Measurements from ENCODE around the gene ELOF1. TPM values are rescaled to one million over a fixed set of nuclear protein-coding genes. Genes with fewer than 3 reads are reported as not detected.
A peak's percentile ranks its signal among the peaks of the same experiment; 100 is the strongest.

ELOF1 gene
- total and polyA plus RNA-seq, 5 donors, result 35.2 to 54.9 (median 43.8) TPM

- intact Hi-C loops (cut with DNase I), result no loop called here
- Histone ChIP-seq H3K27ac (ENCODE audit: low read length) (peak overlapping the region; percentile 80), H3K27me3 (ENCODE audit: control insufficient read depth, insufficient read depth) (no peaks in the 10 kb centered on the region), H3K4me1 (ENCODE audit: control insufficient read depth, insufficient read depth, low read length) (no peaks in the 10 kb centered on the region), H3K4me3 (ENCODE audit: low read length) (peak overlapping the region; percentile 77), H3K9me3 (ENCODE audit: control insufficient read depth, low read length) (no peaks in the 10 kb centered on the region)
- peak; percentile 95 to 96 for ATAC-seq
- peak; percentile 98 to 99 (median 99) for DNase-seq
- under 1% methylated on average over 33 of the region's 33 CpGs for WGBS
Measured at GRCh38 chr19:11505032-11505503, 54.0 kb downstream of the ELOF1 start.

GRCh38 chr19:11504502-11505031 lies 54.5 kb downstream of the ELOF1 start:
- DNase-seq (no peak), ATAC-seq (no peak)
- H3K27me3 ChIP-seq (ENCODE audit: control insufficient read depth, insufficient read depth), result no peaks in the 10 kb centered on the region
- H3K4me1 ChIP-seq (ENCODE audit: control insufficient read depth, insufficient read depth, low read length), result no peaks in the 10 kb centered on the region
- H3K4me3 ChIP-seq (ENCODE audit: low read length), result peak overlapping the region; percentile 31
- intact Hi-C loops (cut with DNase I), result no loop called here
- 48% methylated on average over 7 of the region's 7 CpGs for WGBS
- no peaks in the 10 kb centered on the region for H3K9me3 ChIP-seq (ENCODE audit: control insufficient read depth, low read length)
- peak overlapping the region; percentile 31 for H3K27ac ChIP-seq (ENCODE audit: low read length)

Other genes with a start within 250 kb of the ELOF1 start
- gene RAB3D, start 219.6 kb downstream of the ELOF1 start, total RNA-seq, result 10 to 100 TPM; 12.2 to 12.7 (median 12.3) TPM
- 4.1 TPM for gene RAB3D, start 219.6 kb downstream of the ELOF1 start, polyA plus RNA-seq
- gene TMEM205, start 213.0 kb downstream of the ELOF1 start, total RNA-seq, result 100 to 1,000 TPM in 2 of 4 donors, 10 to 100 TPM in 2; 92.9 to 105 (median 98.1) TPM
- 149 TPM for gene TMEM205, start 213.0 kb downstream of the ELOF1 start, polyA plus RNA-seq
- gene CCDC159, start 212.7 kb downstream of the ELOF1 start, total RNA-seq, result 10 to 100 TPM; 16.7 to 26.5 (median 24.9) TPM
- gene CCDC159, start 212.7 kb downstream of the ELOF1 start, polyA plus RNA-seq, result 34.2 TPM
- 10 to 100 TPM; 23.2 to 32.1 (median 26.3) TPM for gene PLPPR2, start 203.8 kb downstream of the ELOF1 start, total RNA-seq
- 19.7 TPM for gene PLPPR2, start 203.8 kb downstream of the ELOF1 start, polyA plus RNA-seq
- 1 to 10 TPM; 1.0 to 1.9 (median 1.3) TPM for gene SWSAP1, start 184.6 kb downstream of the ELOF1 start, total RNA-seq
- gene SWSAP1, start 184.6 kb downstream of the ELOF1 start, polyA plus RNA-seq, result 1.9 TPM
- 10 to 100 TPM in 3 of 4 donors, 1 to 10 TPM in 1; 8.5 to 12.6 (median 11.5) TPM for gene EPOR, start 174.9 kb downstream of the ELOF1 start, total RNA-seq
- 10.3 TPM for gene EPOR, start 174.9 kb downstream of the ELOF1 start, polyA plus RNA-seq
- gene RGL3, start 139.9 kb downstream of the ELOF1 start, total RNA-seq, result 10 to 100 TPM; 14.0 to 25.2 (median 14.5) TPM
- 16.1 TPM for gene RGL3, start 139.9 kb downstream of the ELOF1 start, polyA plus RNA-seq
- gene ODAD3, start 124.1 kb downstream of the ELOF1 start, total RNA-seq, result 1 to 10 TPM; 1.0 to 1.2 (median 1.0) TPM
- gene ODAD3, start 124.1 kb downstream of the ELOF1 start, polyA plus RNA-seq, result 1.1 TPM
- 100 to 1,000 TPM; 125 to 158 (median 137) TPM for gene PRKCSH, start 123.6 kb downstream of the ELOF1 start, total RNA-seq
- 80.1 TPM for gene PRKCSH, start 123.6 kb downstream of the ELOF1 start, polyA plus RNA-seq
- gene ELAVL3, start 78.2 kb downstream of the ELOF1 start, total RNA-seq, result not detected
- 0.14 TPM for gene ELAVL3, start 78.2 kb downstream of the ELOF1 start, polyA plus RNA-seq
- 1 to 10 TPM; 3.1 to 5.4 (median 4.4) TPM for gene ZNF653, start 53.4 kb downstream of the ELOF1 start, total RNA-seq
- 4.5 TPM for gene ZNF653, start 53.4 kb downstream of the ELOF1 start, polyA plus RNA-seq
- gene ECSIT, start 30.1 kb downstream of the ELOF1 start, total RNA-seq, result 100 to 1,000 TPM in 2 of 4 donors, 10 to 100 TPM in 2; 88.1 to 126 (median 105) TPM
- 133 TPM for gene ECSIT, start 30.1 kb downstream of the ELOF1 start, polyA plus RNA-seq
- 100 to 1,000 TPM; 150 to 246 (median 173) TPM for gene CNN1, start 20.4 kb downstream of the ELOF1 start, total RNA-seq
- gene CNN1, start 20.4 kb downstream of the ELOF1 start, polyA plus RNA-seq, result 298 TPM
- 1 to 10 TPM; 2.9 to 8.4 (median 6.1) TPM for gene ACP5, start 18.4 kb upstream of the ELOF1 start, total RNA-seq
- gene ACP5, start 18.4 kb upstream of the ELOF1 start, polyA plus RNA-seq, result 3.8 TPM
- 1 to 10 TPM; 6.4 to 7.3 (median 7.0) TPM for gene ZNF627, start 38.3 kb upstream of the ELOF1 start, total RNA-seq
- 4.2 TPM for gene ZNF627, start 38.3 kb upstream of the ELOF1 start, polyA plus RNA-seq
- gene ZNF823, start 179.7 kb upstream of the ELOF1 start, total RNA-seq, result 1 to 10 TPM; 2.6 to 6.0 (median 4.5) TPM
- gene ZNF823, start 179.7 kb upstream of the ELOF1 start, polyA plus RNA-seq, result 2.2 TPM
- 1 to 10 TPM; 5.6 to 6.8 (median 6.7) TPM for gene ZNF441, start 207.8 kb upstream of the ELOF1 start, total RNA-seq
- gene ZNF441, start 207.8 kb upstream of the ELOF1 start, polyA plus RNA-seq, result 3.0 TPM
- 1 to 10 TPM; 3.1 to 3.8 (median 3.4) TPM for gene ZNF491, start 239.3 kb upstream of the ELOF1 start, total RNA-seq
- 2.2 TPM for gene ZNF491, start 239.3 kb upstream of the ELOF1 start, polyA plus RNA-seq